K562 (cell line): ENCODE results near the gene MDH2. TPM values are rescaled to one million over a fixed set of nuclear protein-coding genes. Genes with fewer than 3 reads are reported as not detected.

Experiments
- polyA plus RNA-seq, 8 experiments: library from polyadenylated mRNA; depleted of rRNA in 4 of 8; stranded (reverse) in 5 of 8; unstranded in 3 of 8; fragments of >200 nt; fragmentation: Nextera tagmentation in 2 of 8; fragmentation: Illumina TruSeq in 1 of 8; extraction: Ambion mirVana in 2 of 8; extraction: Trizol in 1 of 8; gene quantifications; 2 replicates each; pipeline versions ENCODE4 v1.2.1 to v1.2.3, GENCODE V29; 2011 to 2014; ENCODE audit warnings: inconsistent platforms in 1 of 8, missing spikeins in 1 of 8
- small RNA-seq: library from RNA; depleted of rRNA; stranded (forward); fragments of <200 nt; gene quantifications from one replicate; pipeline ENCODE3, GENCODE V24; 2014
- total RNA-seq, 7 experiments: library from RNA; depleted of rRNA in 6 of 7; stranded (reverse); fragments of >200 nt in 6 of 7; fragmentation: Illumina TruSeq in 2 of 7; extraction: Trizol in 2 of 7; gene quantifications; 2 replicates each; pipeline versions ENCODE4 v1.2.1 to v1.2.3, GENCODE V29; 2011 to 2021; ENCODE audit warnings: low replicate concordance in 1 of 7

The MDH2 gene
- total and polyA plus RNA-seq, 9 of the 15 experiments (the other 6 are each of a cell fraction or from before 2014, with no cell fraction given): 106 to 701 (median 242) TPM

Small RNAs within 50 kb of the gene (small RNA-seq; reads per million reads assigned to genes)
- gene RNU6-863P: not detected

Other genes with a start within 250 kb of the MDH2 start
- 0.45 and 1.0 TPM in 2 replicates for gene CCL24, start 234.3 kb upstream of the MDH2 start, total RNA-seq (2014; rRNA removed)
- 0.38 and 0.58 TPM in 2 replicates for gene CCL24, start 234.3 kb upstream of the MDH2 start, total RNA-seq (2014; rRNA removed; fragmentation: Illumina TruSeq; extraction: Trizol)
- gene CCL24, start 234.3 kb upstream of the MDH2 start, total RNA-seq (2015; rRNA removed; fragmentation: Illumina TruSeq; extraction: Trizol): 1.8 TPM in 2 replicates
- gene CCL24, start 234.3 kb upstream of the MDH2 start, total RNA-seq (2021): 0.45 and 0.80 TPM in 2 replicates
- 1.1 and 3.6 TPM in 2 replicates for gene CCL24, start 234.3 kb upstream of the MDH2 start, polyA plus RNA-seq (2011; rRNA removed)
- gene CCL24, start 234.3 kb upstream of the MDH2 start, polyA plus RNA-seq (2014; fragmentation: Illumina TruSeq; extraction: Trizol): 1.0 TPM in 2 replicates
- under 1 TPM in 1 of 2 experiments, not detected in 1; 0.85 TPM for gene CCL24, start 234.3 kb upstream of the MDH2 start, polyA plus RNA-seq (2014; fragmentation: Nextera tagmentation; extraction: Ambion mirVana)
- 0.77 and 1.3 TPM in 2 replicates for gene CCL24, start 234.3 kb upstream of the MDH2 start, polyA plus RNA-seq (2014; rRNA removed)
- gene RHBDD2, start 169.1 kb upstream of the MDH2 start, total RNA-seq (2014; rRNA removed): 22.3 and 29.1 TPM in 2 replicates
- 11.0 and 11.8 TPM in 2 replicates for gene RHBDD2, start 169.1 kb upstream of the MDH2 start, total RNA-seq (2014; rRNA removed; fragmentation: Illumina TruSeq; extraction: Trizol)
- gene RHBDD2, start 169.1 kb upstream of the MDH2 start, total RNA-seq (2015; rRNA removed; fragmentation: Illumina TruSeq; extraction: Trizol): 14.5 and 14.9 TPM in 2 replicates
- gene RHBDD2, start 169.1 kb upstream of the MDH2 start, total RNA-seq (2021): 33.6 and 36.7 TPM in 2 replicates
- gene RHBDD2, start 169.1 kb upstream of the MDH2 start, polyA plus RNA-seq (2011; rRNA removed): 17.9 and 33.4 TPM in 2 replicates
- 23.8 and 45.5 TPM in 2 replicates for gene RHBDD2, start 169.1 kb upstream of the MDH2 start, polyA plus RNA-seq (2014; fragmentation: Illumina TruSeq; extraction: Trizol)
- 1 to 10 TPM; 3.3 to 5.4 TPM for gene RHBDD2, start 169.1 kb upstream of the MDH2 start, polyA plus RNA-seq (2014; fragmentation: Nextera tagmentation; extraction: Ambion mirVana)
- gene RHBDD2, start 169.1 kb upstream of the MDH2 start, polyA plus RNA-seq (2014; rRNA removed): 20.1 and 20.9 TPM in 2 replicates
- gene POR, start 133.0 kb upstream of the MDH2 start, total RNA-seq (2014; rRNA removed): 137 and 192 TPM in 2 replicates
- 36.0 and 53.7 TPM in 2 replicates for gene POR, start 133.0 kb upstream of the MDH2 start, total RNA-seq (2014; rRNA removed; fragmentation: Illumina TruSeq; extraction: Trizol)
- gene POR, start 133.0 kb upstream of the MDH2 start, total RNA-seq (2015; rRNA removed; fragmentation: Illumina TruSeq; extraction: Trizol): 40.8 and 42.0 TPM in 2 replicates
- gene POR, start 133.0 kb upstream of the MDH2 start, total RNA-seq (2021): 138 and 142 TPM in 2 replicates
- gene POR, start 133.0 kb upstream of the MDH2 start, polyA plus RNA-seq (2011; rRNA removed): 33.8 and 51.7 TPM in 2 replicates
- gene POR, start 133.0 kb upstream of the MDH2 start, polyA plus RNA-seq (2014; fragmentation: Illumina TruSeq; extraction: Trizol): 75.6 and 89.8 TPM in 2 replicates
- gene POR, start 133.0 kb upstream of the MDH2 start, polyA plus RNA-seq (2014; fragmentation: Nextera tagmentation; extraction: Ambion mirVana): 10 to 100 TPM in 1 of 2 experiments, 1 to 10 TPM in 1; 4.7 to 10.6 TPM
- 67.5 and 76.6 TPM in 2 replicates for gene POR, start 133.0 kb upstream of the MDH2 start, polyA plus RNA-seq (2014; rRNA removed)
- gene TMEM120A, start 53.5 kb upstream of the MDH2 start, total RNA-seq (2014; rRNA removed): 22.4 and 22.9 TPM in 2 replicates
- gene TMEM120A, start 53.5 kb upstream of the MDH2 start, total RNA-seq (2014; rRNA removed; fragmentation: Illumina TruSeq; extraction: Trizol): 19.5 and 19.6 TPM in 2 replicates
- gene TMEM120A, start 53.5 kb upstream of the MDH2 start, total RNA-seq (2015; rRNA removed; fragmentation: Illumina TruSeq; extraction: Trizol): 13.6 and 17.4 TPM in 2 replicates
- gene TMEM120A, start 53.5 kb upstream of the MDH2 start, total RNA-seq (2021): 33.8 and 36.4 TPM in 2 replicates
- gene TMEM120A, start 53.5 kb upstream of the MDH2 start, polyA plus RNA-seq (2011; rRNA removed): 90.2 and 90.5 TPM in 2 replicates
- gene TMEM120A, start 53.5 kb upstream of the MDH2 start, polyA plus RNA-seq (2014; fragmentation: Illumina TruSeq; extraction: Trizol): 32.1 and 39.5 TPM in 2 replicates
- gene TMEM120A, start 53.5 kb upstream of the MDH2 start, polyA plus RNA-seq (2014; fragmentation: Nextera tagmentation; extraction: Ambion mirVana): 1 to 10 TPM; 2.3 to 8.3 TPM
- gene TMEM120A, start 53.5 kb upstream of the MDH2 start, polyA plus RNA-seq (2014; rRNA removed): 33.5 and 43.5 TPM in 2 replicates
- gene STYXL1, start 106 bp upstream of the MDH2 start, total RNA-seq (2014; rRNA removed): 43.2 and 60.0 TPM in 2 replicates
- 57.2 and 59.2 TPM in 2 replicates for gene STYXL1, start 106 bp upstream of the MDH2 start, total RNA-seq (2014; rRNA removed; fragmentation: Illumina TruSeq; extraction: Trizol)
- gene STYXL1, start 106 bp upstream of the MDH2 start, total RNA-seq (2015; rRNA removed; fragmentation: Illumina TruSeq; extraction: Trizol): 44.8 and 54.9 TPM in 2 replicates
- gene STYXL1, start 106 bp upstream of the MDH2 start, total RNA-seq (2021): 44.3 and 50.0 TPM in 2 replicates
- gene STYXL1, start 106 bp upstream of the MDH2 start, polyA plus RNA-seq (2011; rRNA removed): 56.6 and 97.2 TPM in 2 replicates
- 72.2 and 82.7 TPM in 2 replicates for gene STYXL1, start 106 bp upstream of the MDH2 start, polyA plus RNA-seq (2014; fragmentation: Illumina TruSeq; extraction: Trizol)
- 10 to 100 TPM; 36.5 to 49.7 TPM for gene STYXL1, start 106 bp upstream of the MDH2 start, polyA plus RNA-seq (2014; fragmentation: Nextera tagmentation; extraction: Ambion mirVana)
- gene STYXL1, start 106 bp upstream of the MDH2 start, polyA plus RNA-seq (2014; rRNA removed): 49.9 and 67.4 TPM in 2 replicates
- gene SRRM3, start 153.8 kb downstream of the MDH2 start, total RNA-seq (2014; rRNA removed): 0.45 and 0.59 TPM in 2 replicates
- gene SRRM3, start 153.8 kb downstream of the MDH2 start, total RNA-seq (2014; rRNA removed; fragmentation: Illumina TruSeq; extraction: Trizol): 0.16 and 0.18 TPM in 2 replicates
- 0.08 TPM in 1 of 2 replicates, not detected in the other for gene SRRM3, start 153.8 kb downstream of the MDH2 start, total RNA-seq (2015; rRNA removed; fragmentation: Illumina TruSeq; extraction: Trizol)
- gene SRRM3, start 153.8 kb downstream of the MDH2 start, total RNA-seq (2021): 0.47 and 0.91 TPM in 2 replicates
- 0.55 and 0.74 TPM in 2 replicates for gene SRRM3, start 153.8 kb downstream of the MDH2 start, polyA plus RNA-seq (2011; rRNA removed)
- 0.30 and 0.37 TPM in 2 replicates for gene SRRM3, start 153.8 kb downstream of the MDH2 start, polyA plus RNA-seq (2014; fragmentation: Illumina TruSeq; extraction: Trizol)
- gene SRRM3, start 153.8 kb downstream of the MDH2 start, polyA plus RNA-seq (2014; fragmentation: Nextera tagmentation; extraction: Ambion mirVana): under 1 TPM in 1 of 2 experiments, not detected in 1; 0.04 TPM
- 0.43 and 0.46 TPM in 2 replicates for gene SRRM3, start 153.8 kb downstream of the MDH2 start, polyA plus RNA-seq (2014; rRNA removed)